HUES48 (cell line): ENCODE data around the gene ZBTB21.

Experiments
- H3K27ac ChIP-seq: one replicate; pipeline ENCODE4 v1.7.0; 2013; ENCODE audit warnings: low read depth, low read length, inconsistent platforms
- H3K27me3 ChIP-seq: 2 replicates; pipeline ENCODE4 v1.6.1; 2013; ENCODE audit warnings: mild to moderate bottlenecking, low read length; ENCODE audit not compliant: control insufficient read depth, insufficient read depth
- H3K36me3 ChIP-seq: 2 replicates; pipeline ENCODE4 v1.6.1; 2013; ENCODE audit warnings: low read length; ENCODE audit not compliant: control insufficient read depth, insufficient read depth
- H3K4me1 ChIP-seq: 2 replicates; pipeline ENCODE4 v1.6.1; 2013; ENCODE audit warnings: mild to moderate bottlenecking, low read length; ENCODE audit not compliant: control insufficient read depth, insufficient read depth
- H3K4me3 ChIP-seq: 2 replicates; pipeline ENCODE4 v1.5.1; 2013; ENCODE audit warnings: mild to moderate bottlenecking, low read depth, low read length
- H3K9ac ChIP-seq: 2 replicates; pipeline ENCODE4 v1.6.1; 2013; ENCODE audit warnings: mild to moderate bottlenecking, low read depth, low read length, moderate library complexity
- H3K9me3 ChIP-seq: 2 replicates; pipeline ENCODE4 v1.6.1; 2013; ENCODE audit warnings: low read length; ENCODE audit not compliant: control insufficient read depth, insufficient read depth

ZBTB21 gene

GRCh38 chr21:42048870-42049577 lies 38.9 kb upstream of the ZBTB21 start:
- Histone ChIP-seq H3K27ac (no peak overlapping the region), H3K9me3 (no peaks in the 10 kb centered on the region), H3K4me1 (no peaks in the 10 kb centered on the region), H3K36me3 (no peaks in the 10 kb centered on the region), H3K9ac (no peak overlapping the region), H3K4me3 (no peak overlapping the region), H3K27me3 (no peaks in the 10 kb centered on the region)

- no peaks in the 10 kb centered on the region for H3K9me3 ChIP-seq
- no peaks in the 10 kb centered on the region for H3K27me3 ChIP-seq
- no peak overlapping the region for H3K27ac ChIP-seq
- H3K36me3 ChIP-seq: no peaks in the 10 kb centered on the region
- no peaks in the 10 kb centered on the region for H3K4me1 ChIP-seq
- H3K4me3 ChIP-seq: no peak overlapping the region
- no peak overlapping the region for H3K9ac ChIP-seq
These were observed 37.9 kb upstream of the ZBTB21 start for GRCh38 chr21:42047821-42048613.

- H3K9ac ChIP-seq: no peak overlapping the region
- H3K27ac ChIP-seq: no peak overlapping the region
- H3K9me3 ChIP-seq: no peaks in the 10 kb centered on the region
- H3K36me3 ChIP-seq: no peaks in the 10 kb centered on the region
- H3K4me1 ChIP-seq: no peaks in the 10 kb centered on the region
- no peaks in the 10 kb centered on the region for H3K27me3 ChIP-seq
- no peak overlapping the region for H3K4me3 ChIP-seq
These were observed 34.8 kb upstream of the ZBTB21 start for GRCh38 chr21:42044871-42045495.

- no peak overlapping the region for H3K9ac ChIP-seq
- no peak overlapping the region for H3K27ac ChIP-seq
- H3K27me3 ChIP-seq: no peaks in the 10 kb centered on the region
- H3K9me3 ChIP-seq: no peaks in the 10 kb centered on the region
- no peak overlapping the region for H3K4me3 ChIP-seq
- no peaks in the 10 kb centered on the region for H3K4me1 ChIP-seq
- no peaks in the 10 kb centered on the region for H3K36me3 ChIP-seq
These were observed 33.8 kb upstream of the ZBTB21 start for GRCh38 chr21:42043961-42044360.

- H3K4me1 ChIP-seq: no peaks in the 10 kb centered on the region
- no peaks in the 10 kb centered on the region for H3K36me3 ChIP-seq
- no peaks in the 10 kb centered on the region for H3K27me3 ChIP-seq
- no peaks in the 10 kb centered on the region for H3K9me3 ChIP-seq
- H3K9ac ChIP-seq: no peak overlapping the region
- H3K4me3 ChIP-seq: no peak overlapping the region
- no peak overlapping the region for H3K27ac ChIP-seq
These were observed 33.2 kb upstream of the ZBTB21 start for GRCh38 chr21:42043201-42043895.

GRCh38 chr21:42042651-42043050 lies 32.5 kb upstream of the ZBTB21 start:
- Histone ChIP-seq H3K4me1 (no peaks in the 10 kb centered on the region), H3K4me3 (no peak overlapping the region), H3K27me3 (no peaks in the 10 kb centered on the region), H3K27ac (no peak overlapping the region), H3K9ac (no peak overlapping the region), H3K9me3 (no peaks in the 10 kb centered on the region), H3K36me3 (no peaks in the 10 kb centered on the region)

GRCh38 chr21:42041711-42042110 lies 31.6 kb upstream of the ZBTB21 start:
- Histone ChIP-seq H3K36me3 (no peaks in the 10 kb centered on the region), H3K4me3 (no peak overlapping the region), H3K27ac (no peak overlapping the region), H3K9ac (no peak overlapping the region), H3K4me1 (no peaks in the 10 kb centered on the region), H3K27me3 (no peaks in the 10 kb centered on the region), H3K9me3 (no peaks in the 10 kb centered on the region)

- Histone ChIP-seq H3K36me3 (no peaks in the 10 kb centered on the region), H3K27me3 (no peaks in the 10 kb centered on the region), H3K4me1 (no peaks in the 10 kb centered on the region), H3K9me3 (no peaks in the 10 kb centered on the region), H3K27ac (no peak overlapping the region), H3K4me3 (no peak overlapping the region), H3K9ac (no peak overlapping the region)
These were observed 31.1 kb upstream of the ZBTB21 start for GRCh38 chr21:42041246-42041645.

GRCh38 chr21:42040411-42041180 lies 30.4 kb upstream of the ZBTB21 start:
- Histone ChIP-seq H3K9me3 (no peaks in the 10 kb centered on the region), H3K4me1 (no peaks in the 10 kb centered on the region), H3K4me3 (no peak overlapping the region), H3K27me3 (no peaks in the 10 kb centered on the region), H3K27ac (no peak overlapping the region), H3K9ac (no peak overlapping the region), H3K36me3 (no peaks in the 10 kb centered on the region)

GRCh38 chr21:42039911-42040351 lies 29.8 kb upstream of the ZBTB21 start:
- Histone ChIP-seq H3K4me1 (no peaks in the 10 kb centered on the region), H3K4me3 (no peak overlapping the region), H3K9ac (no peak overlapping the region), H3K36me3 (no peaks in the 10 kb centered on the region), H3K27ac (no peak overlapping the region), H3K27me3 (no peaks in the 10 kb centered on the region), H3K9me3 (no peaks in the 10 kb centered on the region)
